Neural progenitor cell (in vitro differentiated cells): Measurements from ENCODE around the gene ATIC. TPM values are rescaled to one million over a fixed set of nuclear protein-coding genes. Genes with fewer than 3 reads are reported as not detected.

Experiments used
- DNase-seq: peaks from one replicate; pipeline ENCODE4 v3.0.0-alpha.2; 2016; ENCODE audit warnings: low spot score
- H2AFZ ChIP-seq: fragments of 200-600 bp; sonication (generic); replicated peaks from 2 replicates; pipeline ENCODE4 v1.6.1; 2016; ENCODE audit warnings: antibody characterized with exemption
- H3F3A ChIP-seq: fragments of 200-600 bp; sonication (generic); 2 replicates; pipeline ENCODE4 v1.6.1; 2016; ENCODE audit warnings: antibody characterized with exemption, low read depth
- H3K27ac ChIP-seq: fragments of 200-600 bp; sonication (generic); 2 replicates; pipeline ENCODE4 v1.5.1; 2016; ENCODE audit warnings: mild to moderate bottlenecking
- H3K27me3 ChIP-seq: fragments of 200-600 bp; sonication (generic); 2 replicates; pipeline ENCODE4 v1.6.1; 2016; ENCODE audit warnings: mild to moderate bottlenecking, moderate library complexity
- H3K36me3 ChIP-seq: fragments of 200-600 bp; sonication (generic); 2 replicates; pipeline ENCODE4 v1.5.1; 2016
- H3K4me1 ChIP-seq: fragments of 200-600 bp; sonication (generic); 2 replicates; pipeline ENCODE4 v1.6.1; 2016; ENCODE audit warnings: mixed run types
- H3K4me2 ChIP-seq: fragments of 200-600 bp; sonication (generic); 2 replicates; pipeline ENCODE4 v1.6.1; 2016
- H3K4me3 ChIP-seq: fragments of 200-600 bp; sonication (generic); 2 replicates; pipeline ENCODE4 v1.5.1; 2016
- H3K79me2 ChIP-seq: fragments of 200-600 bp; sonication (generic); 2 replicates; pipeline ENCODE4 v1.6.1; 2016; ENCODE audit warnings: low read depth
- H3K9ac ChIP-seq: fragments of 200-600 bp; sonication (generic); 2 replicates; pipeline ENCODE4 v1.6.1; 2016
- H3K9me3 ChIP-seq: fragments of 200-600 bp; sonication (generic); 2 replicates; pipeline ENCODE4 v1.5.1; 2016; ENCODE audit warnings: low read depth
- H4K20me1 ChIP-seq: fragments of 200-600 bp; sonication (generic); 2 replicates; pipeline ENCODE4 v1.6.1; 2016; ENCODE audit warnings: low read depth
- H3K27ac Mint-ChIP-seq: 3 replicates; pipeline ENCODE4 v1.8.0; 2021; ENCODE audit warnings: mixed read lengths
- H3K27me3 Mint-ChIP-seq: 2 replicates; pipeline ENCODE4 v1.8.0; 2022; ENCODE audit warnings: low read depth, mild to moderate bottlenecking, inconsistent platforms, moderate library complexity, mixed read lengths; ENCODE audit not compliant: insufficient read depth
- H3K36me3 Mint-ChIP-seq: 3 replicates; pipeline ENCODE4 v1.8.0; 2021; ENCODE audit warnings: mixed read lengths
- H3K4me1 Mint-ChIP-seq: 3 replicates; pipeline ENCODE4 v1.8.0; 2021; ENCODE audit warnings: mixed read lengths
- H3K4me3 Mint-ChIP-seq: 3 replicates; pipeline ENCODE4 v1.8.0; 2021; ENCODE audit warnings: mild to moderate bottlenecking, moderate library complexity, mixed read lengths
- H3K9me3 Mint-ChIP-seq: 3 replicates; pipeline ENCODE4 v1.8.0; 2020; ENCODE audit warnings: mixed read lengths
- CTCF ChIP-seq: fragments of 200-600 bp; sonication (generic); IDR thresholded peaks from 2 replicates; pipeline ENCODE4 v1.5.1; 2017; ENCODE audit warnings: antibody characterized with exemption, mild to moderate bottlenecking
- EZH2 ChIP-seq: fragments of 200-600 bp; sonication (generic); IDR thresholded peaks from 2 replicates; pipeline ENCODE4 v1.6.1; 2017; ENCODE audit warnings: antibody characterized with exemption, mild to moderate bottlenecking, moderate library complexity
- EZH2phosphoT487 ChIP-seq: fragments of 200-600 bp; sonication (generic); IDR thresholded peaks from 2 replicates; pipeline ENCODE4 v1.6.1; 2017; ENCODE audit warnings: antibody characterized with exemption
- total RNA-seq: library from RNA; depleted of rRNA; stranded (reverse); fragments of >200 nt; gene quantifications from 2 replicates; pipeline ENCODE4 v1.2.3, GENCODE V29; 2015; ENCODE audit warnings: low replicate concordance

The ATIC gene
- total RNA-seq, 1 donor from 2014 or later, result 43.2 TPM

GRCh38 chr2:215360596-215360995 is 48.7 kb downstream of the ATIC start:
- no peaks in the 10 kb centered on the region for H3F3A ChIP-seq
- no peak overlapping the region for H3K27ac Mint-ChIP-seq
- no peak for DNase-seq
- H3K27ac ChIP-seq, result no peak overlapping the region
- H3K4me1 ChIP-seq, result no peaks in the 10 kb centered on the region
- H4K20me1 ChIP-seq, result no peaks in the 10 kb centered on the region
- peaks cover 27% of the 10 kb centered on the region for H3K36me3 Mint-ChIP-seq
- H3K27me3 ChIP-seq, result no peaks in the 10 kb centered on the region
- no peak for TF ChIP-seq EZH2phosphoT487
- TF ChIP-seq CTCF, result no peak
- TF ChIP-seq EZH2, result no peak
- no peak overlapping the region for H3K4me2 ChIP-seq
- no peaks in the 10 kb centered on the region for H3K27me3 Mint-ChIP-seq
- H3K36me3 ChIP-seq, result no peaks in the 10 kb centered on the region
- no peaks in the 10 kb centered on the region for H3K9me3 Mint-ChIP-seq
- no peak overlapping the region for H3K4me3 Mint-ChIP-seq
- H3K4me1 Mint-ChIP-seq, result no peaks in the 10 kb centered on the region
- no peak overlapping the region for H3K4me3 ChIP-seq
- no peaks in the 10 kb centered on the region for H3K9me3 ChIP-seq
- no peak overlapping the region for H3K9ac ChIP-seq
- H2AFZ ChIP-seq, result no peak overlapping the region
- no peaks in the 10 kb centered on the region for H3K79me2 ChIP-seq

GRCh38 chr2:215361211-215361875 is 49.5 kb downstream of the ATIC start:
- H2AFZ ChIP-seq, result no peak overlapping the region
- no peaks in the 10 kb centered on the region for H3K79me2 ChIP-seq
- H3K36me3 ChIP-seq, result no peaks in the 10 kb centered on the region
- TF ChIP-seq EZH2 (no peak), EZH2phosphoT487 (no peak), CTCF (no peak)
- H3F3A ChIP-seq, result no peaks in the 10 kb centered on the region
- H3K4me3 ChIP-seq, result no peak overlapping the region
- H3K27me3 ChIP-seq, result no peaks in the 10 kb centered on the region
- Mint-ChIP-seq H3K36me3 (peaks cover 27% of the 10 kb centered on the region), H3K27ac (no peak overlapping the region), H3K9me3 (no peaks in the 10 kb centered on the region), H3K4me1 (no peaks in the 10 kb centered on the region), H3K27me3 (no peaks in the 10 kb centered on the region), H3K4me3 (no peak overlapping the region)
- H3K27ac ChIP-seq, result no peak overlapping the region
- no peak for DNase-seq
- no peaks in the 10 kb centered on the region for H3K9me3 ChIP-seq
- H4K20me1 ChIP-seq, result no peaks in the 10 kb centered on the region
- no peaks in the 10 kb centered on the region for H3K4me1 ChIP-seq
- no peak overlapping the region for H3K9ac ChIP-seq
- no peak overlapping the region for H3K4me2 ChIP-seq

- no peak for DNase-seq
- H3K36me3 Mint-ChIP-seq, result peaks cover 28% of the 10 kb centered on the region
- H2AFZ ChIP-seq, result no peak overlapping the region
- H3K4me1 ChIP-seq, result no peaks in the 10 kb centered on the region
- H3K9ac ChIP-seq, result no peak overlapping the region
- H3K4me1 Mint-ChIP-seq, result no peaks in the 10 kb centered on the region
- H3K4me3 Mint-ChIP-seq, result no peak overlapping the region
- H3K9me3 Mint-ChIP-seq, result no peaks in the 10 kb centered on the region
- no peak overlapping the region for H3K4me3 ChIP-seq
- H3K27me3 Mint-ChIP-seq, result no peaks in the 10 kb centered on the region
- no peaks in the 10 kb centered on the region for H3K36me3 ChIP-seq
- no peaks in the 10 kb centered on the region for H3K9me3 ChIP-seq
- H4K20me1 ChIP-seq, result no peaks in the 10 kb centered on the region
- H3K27me3 ChIP-seq, result no peaks in the 10 kb centered on the region
- H3K79me2 ChIP-seq, result no peaks in the 10 kb centered on the region
- no peak overlapping the region for H3K27ac ChIP-seq
- H3F3A ChIP-seq, result no peaks in the 10 kb centered on the region
- no peak overlapping the region for H3K27ac Mint-ChIP-seq
- TF ChIP-seq EZH2 (no peak), CTCF (no peak), EZH2phosphoT487 (no peak)
- H3K4me2 ChIP-seq, result no peak overlapping the region
These were observed 50.2 kb downstream of the ATIC start for GRCh38 chr2:215361876-215362561.
